ENCODE data around the gene ST7L. TPM values are rescaled to one million over a fixed set of nuclear protein-coding genes. Genes with fewer than 3 reads are reported as not detected.

The ST7L gene
- total and polyA plus RNA-seq, 2 donors (not counting 3 experiments of a cell fraction or from before 2014, with no cell fraction given) = 12.3 to 28.4 TPM

GRCh38 chr1:112626887-112627286, 7.9 kb upstream of the ST7L start:
- intact Hi-C loops (cut with micrococcal nuclease) (no loop called here), dilution Hi-C loops (cut with MboI; ENCODE audit: extremely low pct_ligation_motif_present, low sequenced_read_pairs) (no loop called here)
- no peaks in the 10 kb centered on the region for H3K27me3 ChIP-seq (ENCODE audit: control insufficient read depth in 2 of 2, insufficient read depth in 2 of 2, low read length in 2 of 2)
- CTCF ChIA-PET = interaction anchor here (0.7 to 1.0 kb wide), 2 partner anchors 9 to 50 kb away, joined by 3 to 4 read pairs; no protein-coding TSS in a partner anchor
- H3K27ac ChIP-seq (ENCODE audit: insufficient read depth, low read depth, low read length) = no peak overlapping the region
- H3K9me3 ChIP-seq (replicated peaks; ENCODE audit: control insufficient read depth, insufficient read depth, low read length) = no peaks in the 10 kb centered on the region
- H2AFZ ChIP-seq (ENCODE audit: low read depth, low read length) = no peak overlapping the region
- no TSS peak for BruUV-seq (replicated peaks)
- H3K36me3 ChIP-seq (ENCODE audit: control insufficient read depth in 2 of 2, extremely low read depth in 1 of 2, insufficient read depth in 2 of 2, low read length in 2 of 2) = peaks cover 0 to 4% of the 10 kb centered on the region in 2 experiments
- POLR2A ChIA-PET = no interaction called here
- H3K4me1 ChIP-seq (ENCODE audit: control insufficient read depth, extremely low read depth, insufficient read depth, low read length) = peaks cover 7% of the 10 kb centered on the region
- DNase-seq (ENCODE audit: low read depth, low spot score) (no peak), FAIRE-seq (no peak)
- H3K4me3 ChIP-seq (replicated peaks in 1 of 3; ENCODE audit: insufficient read depth in 1 of 3, low read depth in 1 of 3, low read length in 3 of 3) = no peak overlapping the region
- no peak overlapping the region for H3K4me2 ChIP-seq (ENCODE audit: insufficient read depth, low read length)
- no peak overlapping the region for H3K9ac ChIP-seq (replicated peaks; ENCODE audit: extremely low read depth, insufficient read depth, low read length)
- peaks cover 95% of the 10 kb centered on the region for H3K79me2 ChIP-seq (ENCODE audit: control insufficient read depth, insufficient read depth, low read length)
- H4K20me1 ChIP-seq (replicated peaks; ENCODE audit: control insufficient read depth, extremely low read depth, insufficient read depth, low read length) = peaks cover 18% of the 10 kb centered on the region
- TF ChIP-seq, protein P1, sequence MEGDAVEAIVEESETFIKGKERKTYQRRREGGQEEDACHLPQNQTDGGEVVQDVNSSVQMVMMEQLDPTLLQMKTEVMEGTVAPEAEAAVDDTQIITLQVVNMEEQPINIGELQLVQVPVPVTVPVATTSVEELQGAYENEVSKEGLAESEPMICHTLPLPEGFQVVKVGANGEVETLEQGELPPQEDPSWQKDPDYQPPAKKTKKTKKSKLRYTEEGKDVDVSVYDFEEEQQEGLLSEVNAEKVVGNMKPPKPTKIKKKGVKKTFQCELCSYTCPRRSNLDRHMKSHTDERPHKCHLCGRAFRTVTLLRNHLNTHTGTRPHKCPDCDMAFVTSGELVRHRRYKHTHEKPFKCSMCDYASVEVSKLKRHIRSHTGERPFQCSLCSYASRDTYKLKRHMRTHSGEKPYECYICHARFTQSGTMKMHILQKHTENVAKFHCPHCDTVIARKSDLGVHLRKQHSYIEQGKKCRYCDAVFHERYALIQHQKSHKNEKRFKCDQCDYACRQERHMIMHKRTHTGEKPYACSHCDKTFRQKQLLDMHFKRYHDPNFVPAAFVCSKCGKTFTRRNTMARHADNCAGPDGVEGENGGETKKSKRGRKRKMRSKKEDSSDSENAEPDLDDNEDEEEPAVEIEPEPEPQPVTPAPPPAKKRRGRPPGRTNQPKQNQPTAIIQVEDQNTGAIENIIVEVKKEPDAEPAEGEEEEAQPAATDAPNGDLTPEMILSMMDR (IDR thresholded peaks at IDR 0.05; ENCODE audit: extremely low read depth in 1 of 2, insufficient read depth in 1 of 2, low read depth in 1 of 2, low read length in 2 of 2) = no peak
- TF ChIP-seq POLR2A (IDR thresholded peaks at IDR 0.05; ENCODE audit: low read depth, low read length) (no peak), JUN (IDR thresholded peaks at IDR 0.05; ENCODE audit: borderline replicate concordance, insufficient read depth, insufficient read length, low read depth) (no peak), MAX (IDR thresholded peaks at IDR 0.05; ENCODE audit: insufficient read depth, insufficient read length) (no peak), EZH2 (IDR thresholded peaks at IDR 0.05; ENCODE audit: borderline replicate concordance, low read depth, low read length, severe bottlenecking) (no peak), FOS (IDR thresholded peaks at IDR 0.05; ENCODE audit: borderline replicate concordance, insufficient read depth, low read length) (no peak), MYC (IDR thresholded peaks at IDR 0.05; ENCODE audit: low read depth, low read length) (no peak), POLR2AphosphoS5 (IDR thresholded peaks at IDR 0.05; ENCODE audit: insufficient read depth, low read depth, low read length) (no peak), GATA2 (IDR thresholded peaks at IDR 0.05; ENCODE audit: insufficient read depth, insufficient read length, low read depth, low read length) (no peak)
- no peaks in the 10 kb centered on the region for H3K9me1 ChIP-seq (replicated peaks; ENCODE audit: control insufficient read depth, extremely low read depth, insufficient read depth, low read length)
